Prostate gland (tissue), 2 donors: ENCODE measurements around the gene MAGI3.

Experiments used
- POLR2A ChIP-seq: fragments of 450-650 bp; IDR thresholded peaks from one replicate; pipeline ENCODE4 v1.6.1; 2016; ENCODE audit warnings: antibody characterized with exemption, mild to moderate bottlenecking
- TF ChIP-seq, protein P1 (sequence below), 4 experiments: fragments of 200-600 bp in 2 of 4; fragments of 450-650 bp in 2 of 4; sonication (generic) in 2 of 4; IDR thresholded peaks; 1 replicate in 3 of 4; 2 replicates in 1 of 4; pipeline ENCODE4 v1.5.1; 2016 to 2019; ENCODE audit warnings: antibody characterized with exemption in 4 of 4, mild to moderate bottlenecking in 2 of 4, moderate library complexity in 2 of 4

DNA sequence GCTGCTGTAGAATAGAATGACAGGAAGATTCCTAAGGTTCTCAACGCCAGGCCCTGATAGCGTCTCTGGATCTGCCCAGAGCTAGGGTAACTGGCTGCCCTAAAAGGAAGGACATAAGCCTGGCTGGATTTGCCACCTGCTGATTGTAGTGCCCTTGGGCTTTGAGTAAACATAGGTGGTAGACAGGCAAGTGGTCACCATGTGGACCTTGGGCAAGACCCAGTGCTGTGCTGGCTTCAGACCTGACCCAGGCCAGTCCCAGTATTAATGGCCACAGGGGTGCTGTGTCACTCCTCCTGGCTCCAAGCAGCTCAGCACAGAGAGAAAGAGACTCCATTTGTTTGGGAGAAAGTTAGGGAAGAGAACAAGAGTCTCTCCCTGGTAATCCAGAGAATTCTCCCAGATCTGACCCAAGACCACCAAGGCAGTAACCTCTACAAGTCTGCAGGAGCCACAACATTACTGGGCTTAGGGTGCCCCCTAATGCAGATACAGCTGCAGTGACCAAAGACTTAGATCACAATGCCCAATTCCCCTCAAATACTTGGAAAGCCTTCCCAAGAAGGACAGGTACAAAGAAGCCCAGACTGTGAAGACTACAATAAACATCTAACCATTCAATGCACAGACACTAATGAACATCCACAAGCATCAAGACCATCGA, 324.4 kb downstream of the MAGI3 start:
- TF ChIP-seq, protein P1, sequence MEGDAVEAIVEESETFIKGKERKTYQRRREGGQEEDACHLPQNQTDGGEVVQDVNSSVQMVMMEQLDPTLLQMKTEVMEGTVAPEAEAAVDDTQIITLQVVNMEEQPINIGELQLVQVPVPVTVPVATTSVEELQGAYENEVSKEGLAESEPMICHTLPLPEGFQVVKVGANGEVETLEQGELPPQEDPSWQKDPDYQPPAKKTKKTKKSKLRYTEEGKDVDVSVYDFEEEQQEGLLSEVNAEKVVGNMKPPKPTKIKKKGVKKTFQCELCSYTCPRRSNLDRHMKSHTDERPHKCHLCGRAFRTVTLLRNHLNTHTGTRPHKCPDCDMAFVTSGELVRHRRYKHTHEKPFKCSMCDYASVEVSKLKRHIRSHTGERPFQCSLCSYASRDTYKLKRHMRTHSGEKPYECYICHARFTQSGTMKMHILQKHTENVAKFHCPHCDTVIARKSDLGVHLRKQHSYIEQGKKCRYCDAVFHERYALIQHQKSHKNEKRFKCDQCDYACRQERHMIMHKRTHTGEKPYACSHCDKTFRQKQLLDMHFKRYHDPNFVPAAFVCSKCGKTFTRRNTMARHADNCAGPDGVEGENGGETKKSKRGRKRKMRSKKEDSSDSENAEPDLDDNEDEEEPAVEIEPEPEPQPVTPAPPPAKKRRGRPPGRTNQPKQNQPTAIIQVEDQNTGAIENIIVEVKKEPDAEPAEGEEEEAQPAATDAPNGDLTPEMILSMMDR (IDR thresholded peaks at IDR 0.05): no peak
- no peak for TF ChIP-seq POLR2A
